AG04449 (cell line): ENCODE measurements around the gene SDK2.

ENCODE experiments used
- CTCF ChIA-PET: fragments of 350-600 bp; formaldehyde crosslinking; extraction: SDS; loops from one replicate; lab custom pipeline; 2021; ENCODE audit warnings: antibody characterized with exemption; lab: Yijun Ruan, JAX
- POLR2A ChIA-PET: fragments of 400-600, 350-600 bp; formaldehyde crosslinking; extraction: SDS; loops from one replicate; lab custom pipeline; 2020; ENCODE audit warnings: antibody characterized with exemption, inconsistent platforms; lab: Yijun Ruan, JAX
- DNase-seq: peaks from one replicate; pipeline ENCODE4 v3.0.0-alpha.2; 2010; ENCODE audit warnings: low read depth, low spot score
- H3K4me3 ChIP-seq: 2 replicates; pipeline ENCODE4 v1.5.1; 2011; ENCODE audit warnings: low read depth, mild to moderate bottlenecking, control low read depth, low read length
- CTCF ChIP-seq: IDR thresholded peaks from one replicate; pipeline ENCODE4 v1.5.1; 2011; ENCODE audit warnings: mild to moderate bottlenecking, moderate library complexity, low read length, control low read depth, inconsistent platforms; ENCODE audit not compliant: insufficient read depth; ENCODE audit errors: missing control alignments

Gene SDK2

GRCh38 chr17:73581379-73581778 lies 62.9 kb downstream of the SDK2 start:
- no peak overlapping the region for H3K4me3 ChIP-seq
- ChIA-PET CTCF (no interaction called here), POLR2A (no interaction called here)
- TF ChIP-seq CTCF: no peak
- DNase-seq: no peak

GRCh38 chr17:73580073-73580710 lies 64.1 kb downstream of the SDK2 start:
- no peak for TF ChIP-seq CTCF
- CTCF ChIA-PET: no interaction called here
- POLR2A ChIA-PET: no interaction called here
- DNase-seq: no peak
- H3K4me3 ChIP-seq: no peak overlapping the region

- ChIA-PET POLR2A (no interaction called here), CTCF (no interaction called here)
- DNase-seq: no peak
- no peak overlapping the region for H3K4me3 ChIP-seq
- no peak for TF ChIP-seq CTCF
Observed at GRCh38 chr17:73576556-73577098, 67.6 kb downstream of the SDK2 start.

GRCh38 chr17:73575470-73576221 lies 68.6 kb downstream of the SDK2 start:
- DNase-seq: no peak
- TF ChIP-seq CTCF: no peak
- no peak overlapping the region for H3K4me3 ChIP-seq
- ChIA-PET CTCF (no interaction called here), POLR2A (no interaction called here)

- H3K4me3 ChIP-seq: no peak overlapping the region
- ChIA-PET POLR2A (no interaction called here), CTCF (no interaction called here)
- TF ChIP-seq CTCF: no peak
- DNase-seq: no peak
Observed at GRCh38 chr17:73571511-73572130, 72.6 kb downstream of the SDK2 start.

- DNase-seq: no peak
- TF ChIP-seq CTCF: no peak
- ChIA-PET POLR2A (no interaction called here), CTCF (no interaction called here)
- H3K4me3 ChIP-seq: no peak overlapping the region
Observed at GRCh38 chr17:73569762-73570319, 74.4 kb downstream of the SDK2 start.
